ENCODE measurements around the gene LCN9. TPM values are rescaled to one million over a fixed set of nuclear protein-coding genes. Genes with fewer than 3 reads are reported as not detected.
A peak's percentile ranks its signal among the peaks of the same experiment; 100 is the strongest.

Gene LCN9
- total RNA-seq, 1 donor from 2014 or later: 2.4 TPM

DNA sequence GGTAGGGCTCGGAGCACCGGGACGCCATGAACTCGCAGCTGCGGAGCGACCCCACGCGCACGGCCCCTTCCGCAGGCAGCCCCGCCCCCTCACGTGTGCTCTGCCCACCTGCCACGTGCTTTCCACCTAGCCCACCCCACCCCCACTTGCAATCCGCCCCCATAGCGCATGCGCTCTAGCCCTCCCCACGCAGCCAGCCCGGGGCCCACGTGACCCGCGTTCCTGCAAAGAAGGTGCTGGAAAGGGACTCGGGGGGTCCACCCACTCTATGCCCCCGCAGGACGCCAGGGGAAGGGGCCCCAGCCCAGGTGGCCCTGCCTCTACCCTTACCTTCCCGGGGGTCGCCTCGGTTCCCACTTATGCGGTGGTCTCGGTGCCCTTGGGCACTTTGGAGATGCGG is 36.3 kb downstream of the LCN9 start, which contains the start of gene SOHLH1:
SOHLH1 (minus strand) TSS at position 42 of the 400 bp plus-strand sequence; CDS start at position 28, 14 bp downstream.
- no peak within 1 kb of the TSS for H3K4me3 ChIP-seq
- H3K27me3 ChIP-seq: peaks cover 32% of the 10 kb centered on the region
- no peak within 1 kb of the TSS for H3K9ac ChIP-seq
- Mint-ChIP-seq H3K9me3 (no peaks in the 10 kb centered on the region), H3K27ac (no peak within 1 kb of the TSS), H3K36me3 (no peaks in the 10 kb centered on the region), H3K27me3 (ENCODE audit: insufficient read depth, low read depth) (peaks cover 3% of the 10 kb centered on the region), H3K4me3 (no peak within 1 kb of the TSS), H3K4me1 (no peaks in the 10 kb centered on the region)
- no peaks in the 10 kb centered on the region for H3K36me3 ChIP-seq
- H3K9me3 ChIP-seq (ENCODE audit: low read depth): no peaks in the 10 kb centered on the region
- H3K4me2 ChIP-seq: no peak within 1 kb of the TSS
- H3K27ac ChIP-seq: no peak within 1 kb of the TSS
- H3K4me1 ChIP-seq: peaks cover 7% of the 10 kb centered on the region
- H3F3A ChIP-seq (ENCODE audit: low read depth): no peaks in the 10 kb centered on the region
- TF ChIP-seq EZH2phosphoT487 (IDR thresholded peaks at IDR 0.05): no peak
- TF ChIP-seq, protein P1, sequence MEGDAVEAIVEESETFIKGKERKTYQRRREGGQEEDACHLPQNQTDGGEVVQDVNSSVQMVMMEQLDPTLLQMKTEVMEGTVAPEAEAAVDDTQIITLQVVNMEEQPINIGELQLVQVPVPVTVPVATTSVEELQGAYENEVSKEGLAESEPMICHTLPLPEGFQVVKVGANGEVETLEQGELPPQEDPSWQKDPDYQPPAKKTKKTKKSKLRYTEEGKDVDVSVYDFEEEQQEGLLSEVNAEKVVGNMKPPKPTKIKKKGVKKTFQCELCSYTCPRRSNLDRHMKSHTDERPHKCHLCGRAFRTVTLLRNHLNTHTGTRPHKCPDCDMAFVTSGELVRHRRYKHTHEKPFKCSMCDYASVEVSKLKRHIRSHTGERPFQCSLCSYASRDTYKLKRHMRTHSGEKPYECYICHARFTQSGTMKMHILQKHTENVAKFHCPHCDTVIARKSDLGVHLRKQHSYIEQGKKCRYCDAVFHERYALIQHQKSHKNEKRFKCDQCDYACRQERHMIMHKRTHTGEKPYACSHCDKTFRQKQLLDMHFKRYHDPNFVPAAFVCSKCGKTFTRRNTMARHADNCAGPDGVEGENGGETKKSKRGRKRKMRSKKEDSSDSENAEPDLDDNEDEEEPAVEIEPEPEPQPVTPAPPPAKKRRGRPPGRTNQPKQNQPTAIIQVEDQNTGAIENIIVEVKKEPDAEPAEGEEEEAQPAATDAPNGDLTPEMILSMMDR (IDR thresholded peaks at IDR 0.05): no peak
- TF ChIP-seq EZH2 (IDR thresholded peaks at IDR 0.05): no peak
- no peaks in the 10 kb centered on the region for H3K79me2 ChIP-seq (ENCODE audit: low read depth)
- no peak for DNase-seq (ENCODE audit: low spot score)
- no peaks in the 10 kb centered on the region for H4K20me1 ChIP-seq (ENCODE audit: low read depth)
- no peak within 1 kb of the TSS for H2AFZ ChIP-seq (replicated peaks)

DNA sequence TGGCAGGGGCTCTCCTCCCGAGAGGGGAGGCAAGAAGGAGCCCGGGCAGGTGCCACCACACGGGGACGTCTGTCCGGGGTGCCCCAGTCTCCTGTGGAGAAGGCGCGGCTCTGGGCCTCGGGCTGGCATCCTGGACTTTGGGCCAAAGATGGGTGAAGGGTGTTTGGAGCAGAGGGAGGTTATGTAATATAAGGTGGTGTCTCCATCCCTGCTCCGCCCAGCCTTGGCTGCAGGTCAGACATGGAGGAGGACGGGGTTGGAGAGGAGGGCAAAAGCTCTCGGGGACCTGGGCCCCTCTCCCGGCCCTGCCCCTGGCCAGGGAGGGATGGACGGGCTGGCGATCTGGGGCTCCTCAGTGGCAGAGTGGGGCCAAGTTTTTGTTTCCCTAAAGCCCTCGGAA is 37.4 kb downstream of the LCN9 start:
- Histone ChIP-seq H2AFZ (replicated peaks) (no peak overlapping the region), H3K4me3 (no peak overlapping the region), H3K27me3 (peaks cover 32% of the 10 kb centered on the region), H3K36me3 (no peaks in the 10 kb centered on the region), H3K79me2 (ENCODE audit: low read depth) (no peaks in the 10 kb centered on the region), H3K9me3 (ENCODE audit: low read depth) (no peaks in the 10 kb centered on the region), H3F3A (ENCODE audit: low read depth) (no peaks in the 10 kb centered on the region), H3K27ac (no peak overlapping the region), H3K4me1 (peaks cover 7% of the 10 kb centered on the region), H4K20me1 (ENCODE audit: low read depth) (no peaks in the 10 kb centered on the region), H3K9ac (no peak overlapping the region), H3K4me2 (no peak overlapping the region)
- Mint-ChIP-seq H3K27ac (no peak overlapping the region), H3K4me3 (no peak overlapping the region), H3K4me1 (no peaks in the 10 kb centered on the region), H3K9me3 (no peaks in the 10 kb centered on the region), H3K27me3 (ENCODE audit: insufficient read depth, low read depth) (peaks cover 4% of the 10 kb centered on the region), H3K36me3 (no peaks in the 10 kb centered on the region)
- TF ChIP-seq, protein P1 (IDR thresholded peaks at IDR 0.05): no peak
- TF ChIP-seq EZH2phosphoT487 (IDR thresholded peaks at IDR 0.05) (no peak), EZH2 (IDR thresholded peaks at IDR 0.05) (no peak)
- DNase-seq (ENCODE audit: low spot score): no peak

GRCh38 chr9:135701067-135701958 is 38.2 kb downstream of the LCN9 start:
- peak overlapping the region; percentile 93 for H2AFZ ChIP-seq (replicated peaks)
- H3K27me3 ChIP-seq: peaks cover 32% of the 10 kb centered on the region
- no peak overlapping the region for H3K4me3 Mint-ChIP-seq
- H3K36me3 Mint-ChIP-seq: no peaks in the 10 kb centered on the region
- peaks cover 4% of the 10 kb centered on the region for H3K27me3 Mint-ChIP-seq (ENCODE audit: insufficient read depth, low read depth)
- H3K4me3 ChIP-seq: peak overlapping the region; percentile 53
- no peaks in the 10 kb centered on the region for H3F3A ChIP-seq (ENCODE audit: low read depth)
- no peaks in the 10 kb centered on the region for H3K4me1 Mint-ChIP-seq
- no peak overlapping the region for H3K27ac Mint-ChIP-seq
- H3K79me2 ChIP-seq (ENCODE audit: low read depth): no peaks in the 10 kb centered on the region
- no peaks in the 10 kb centered on the region for H3K36me3 ChIP-seq
- no peak overlapping the region for H3K27ac ChIP-seq
- no peaks in the 10 kb centered on the region for H3K9me3 Mint-ChIP-seq
- peak overlapping the region; percentile 95 for H3K4me2 ChIP-seq
- peaks cover 7% of the 10 kb centered on the region for H3K4me1 ChIP-seq
- DNase-seq (ENCODE audit: low spot score): peak; percentile 29
- no peak for TF ChIP-seq EZH2phosphoT487 (IDR thresholded peaks at IDR 0.05)
- TF ChIP-seq, protein P1 (IDR thresholded peaks at IDR 0.05): no peak
- no peak for TF ChIP-seq EZH2 (IDR thresholded peaks at IDR 0.05)
- no peaks in the 10 kb centered on the region for H4K20me1 ChIP-seq (ENCODE audit: low read depth)
- no peak overlapping the region for H3K9ac ChIP-seq
- H3K9me3 ChIP-seq (ENCODE audit: low read depth): no peaks in the 10 kb centered on the region

Data from neural progenitor cell (in vitro differentiated cells).